ENCODE measurements around the gene C7orf33.
"Not testable (repeated sequence)": the region's sequence is repeated elsewhere in the genome, so short reads cannot be mapped to it uniquely, and the experiment has no call there.

Gene C7orf33

GRCh38 chr7:148558914-148559313 is 31.7 kb upstream of the C7orf33 start:
- Histone ChIP-seq H3K36me3 (peaks cover 0 to 12% (median 0%) of the 10 kb centered on the region in 11 experiments; a peak in 2 of 22 replicates), H3K4me1 (peaks cover 2 to 10% (median 6%) of the 10 kb centered on the region in 10 experiments), H3K9me3 (replicated peaks in 1 of 11) (peaks cover 13 to 37% (median 27%) of the 10 kb centered on the region in 11 experiments; a peak in 21 of 22 replicates), H3K9ac (no peak overlapping the region), H4K20me1 (no peaks in the 10 kb centered on the region), H3K27me3 (no peaks in the 10 kb centered on the region), H3K27ac (no peak overlapping the region), H3K4me3 (no peak overlapping the region), H3K4me2 (no peak overlapping the region)
- no peak for TF ChIP-seq Cebpa-rat (IDR thresholded peaks at IDR 0.05)

- Histone ChIP-seq H3K4me1 (peaks cover 20 to 32% (median 24%) of the 10 kb centered on the region in 10 experiments), H4K20me1 (no peaks in the 10 kb centered on the region), H3K27me3 (no peaks in the 10 kb centered on the region), H3K36me3 (peaks cover 0 to 12% (median 0%) of the 10 kb centered on the region in 11 experiments; a peak in 2 of 22 replicates), H3K4me2 (no peak overlapping the region), H3K9ac (no peak overlapping the region), H3K27ac (no peak overlapping the region), H3K9me3 (replicated peaks in 1 of 11) (peaks cover 14 to 39% (median 28%) of the 10 kb centered on the region in 11 experiments; a peak in 21 of 22 replicates), H3K4me3 (no peak overlapping the region)
- no peak for TF ChIP-seq Cebpa-rat (IDR thresholded peaks at IDR 0.05)
These were observed 29.5 kb upstream of the C7orf33 start for GRCh38 chr7:148561099-148561498.

GRCh38 chr7:148563583-148564274 is 26.8 kb upstream of the C7orf33 start:
- no peak for TF ChIP-seq Cebpa-rat (IDR thresholded peaks at IDR 0.05)
- Histone ChIP-seq H3K9me3 (replicated peaks in 1 of 11) (peaks cover 14 to 39% (median 28%) of the 10 kb centered on the region in 11 experiments; a peak in 21 of 22 replicates), H3K4me1 (peaks cover 20 to 36% (median 24%) of the 10 kb centered on the region in 10 experiments), H3K4me3 (peak overlapping the region in 6 of 10 experiments; percentile 16 to 48 (median 34); a peak in 13 of 20 replicates), H4K20me1 (no peaks in the 10 kb centered on the region), H3K9ac (peak overlapping the region in 8 of 11 experiments; percentile 41 to 69 (median 61); a peak in 13 of 22 replicates), H3K4me2 (peak overlapping the region; percentile 28 to 84 (median 76)), H3K27ac (peak overlapping the region; percentile 30 to 81 (median 76); a peak in 21 of 22 replicates), H3K36me3 (peaks cover 0 to 12% (median 0%) of the 10 kb centered on the region in 11 experiments; a peak in 2 of 22 replicates), H3K27me3 (no peaks in the 10 kb centered on the region)

GRCh38 chr7:148564275-148564951 is 26.2 kb upstream of the C7orf33 start:
- Histone ChIP-seq H3K36me3 (peaks cover 0 to 12% (median 0%) of the 10 kb centered on the region in 11 experiments; a peak in 2 of 22 replicates), H3K4me1 (peaks cover 20 to 36% (median 24%) of the 10 kb centered on the region in 10 experiments), H3K9ac (peak overlapping the region in 9 of 11 experiments; percentile 36 to 69 (median 59); a peak in 15 of 22 replicates), H3K4me2 (peak overlapping the region; percentile 28 to 84 (median 76)), H3K4me3 (peak overlapping the region in 6 of 10 experiments; percentile 16 to 48 (median 34); a peak in 11 of 20 replicates), H3K27ac (peak overlapping the region; percentile 30 to 81 (median 76); a peak in 21 of 22 replicates), H3K9me3 (replicated peaks in 1 of 11) (peaks cover 14 to 39% (median 28%) of the 10 kb centered on the region in 11 experiments; a peak in 21 of 22 replicates)
- TF ChIP-seq Cebpa-rat (IDR thresholded peaks at IDR 0.05) = 0 out of 22 replicates have a peak, but pooled peaks of 1 of the 11 experiments have one; percentile 22
- H3K27me3 ChIP-seq, H4K20me1 ChIP-seq: not testable (repeated sequence)

GRCh38 chr7:148566736-148567135 is 23.8 kb upstream of the C7orf33 start:
- TF ChIP-seq Cebpa-rat (IDR thresholded peaks at IDR 0.05) = no peak
- H3K4me2 ChIP-seq = no peak overlapping the region
- H3K9ac ChIP-seq = no peak overlapping the region

GRCh38 chr7:148567524-148567923 is 23.0 kb upstream of the C7orf33 start:
- Histone ChIP-seq H3K36me3 (peaks cover 0 to 12% (median 0%) of the 10 kb centered on the region in 11 experiments; a peak in 1 of 22 replicates), H3K4me1 (peaks cover 20 to 56% (median 31%) of the 10 kb centered on the region in 10 experiments), H3K27ac (no peak overlapping the region), H3K9me3 (replicated peaks in 1 of 11) (peaks cover 14 to 33% (median 16%) of the 10 kb centered on the region in 11 experiments; a peak in 19 of 22 replicates), H3K27me3 (no peaks in the 10 kb centered on the region), H3K4me3 (no peak overlapping the region), H3K9ac (no peak overlapping the region), H3K4me2 (no peak overlapping the region), H4K20me1 (no peaks in the 10 kb centered on the region)
- no peak for TF ChIP-seq Cebpa-rat (IDR thresholded peaks at IDR 0.05)

More at GRCh38 chr7:148566736-148567135, 23.8 kb upstream of the C7orf33 start:
- H3K27ac ChIP-seq = no peak overlapping the region
- H3K4me1 ChIP-seq = peaks cover 20 to 54% (median 31%) of the 10 kb centered on the region in 10 experiments
- H3K9me3 ChIP-seq (replicated peaks in 1 of 11) = peaks cover 14 to 41% (median 21%) of the 10 kb centered on the region in 11 experiments; a peak in 20 of 22 replicates
- H3K27me3 ChIP-seq = no peaks in the 10 kb centered on the region
- H3K36me3 ChIP-seq = peaks cover 0 to 12% (median 0%) of the 10 kb centered on the region in 11 experiments; a peak in 1 of 22 replicates
- H4K20me1 ChIP-seq = no peaks in the 10 kb centered on the region
- H3K4me3 ChIP-seq = no peak overlapping the region

GRCh38 chr7:148570510-148570909 is 20.1 kb upstream of the C7orf33 start:
- Histone ChIP-seq H3K4me2 (peak overlapping the region in 7 of 11 experiments; percentile 4 to 67 (median 40); a peak in 13 of 22 replicates), H3K9me3 (replicated peaks in 1 of 11) (peaks cover 0 to 16% (median 0%) of the 10 kb centered on the region in 11 experiments; a peak in 4 of 22 replicates), H3K27me3 (no peaks in the 10 kb centered on the region), H3K36me3 (no peaks in the 10 kb centered on the region), H3K9ac (no peak overlapping the region), H3K4me1 (peaks cover 0 to 29% (median 12%) of the 10 kb centered on the region in 10 experiments; a peak in 16 of 20 replicates), H3K4me3 (no peak overlapping the region), H3K27ac (peak overlapping the region in 2 of 11 experiments; percentile 22 to 32; a peak in 4 of 22 replicates), H4K20me1 (no peaks in the 10 kb centered on the region)
- TF ChIP-seq Cebpa-rat (IDR thresholded peaks at IDR 0.05) = no peak

- peaks cover 0 to 25% (median 8%) of the 10 kb centered on the region in 10 experiments; a peak in 11 of 20 replicates for H3K4me1 ChIP-seq
- H4K20me1 ChIP-seq, H3K9ac ChIP-seq, H3K36me3 ChIP-seq, H3K27me3 ChIP-seq, H3K4me3 ChIP-seq: not testable (repeated sequence)
- H3K27ac ChIP-seq = peak overlapping the region in 2 of 11 experiments; percentile 22 to 32; a peak in 3 of 22 replicates
- peaks cover 0 to 16% (median 0%) of the 10 kb centered on the region in 11 experiments; a peak in 4 of 22 replicates for H3K9me3 ChIP-seq (replicated peaks in 1 of 11)
- peak overlapping the region in 7 of 11 experiments; percentile 4 to 67 (median 40); a peak in 13 of 22 replicates for H3K4me2 ChIP-seq
These were observed 19.6 kb upstream of the C7orf33 start for GRCh38 chr7:148570973-148571372.
